Liver (tissue), 3 donors: ENCODE measurements around the gene RD3L.

Experiments
- EGR1 ChIP-seq, 2 donors: IDR thresholded peaks; 2 replicates each; pipeline ENCODE4 v1.6.1; 2016 to 2018; ENCODE audit warnings: antibody characterized with exemption in 2 of 2, low read depth in 2 of 2
- RAD21 ChIP-seq, 2 donors: IDR thresholded peaks; 2 replicates each; pipeline ENCODE4 v1.6.1; 2016; ENCODE audit warnings: antibody characterized with exemption in 2 of 2, mild to moderate bottlenecking in 2 of 2
- TF ChIP-seq, protein P1 (sequence below): fragments of 150-350 bp; IDR thresholded peaks from 2 replicates; pipeline ENCODE4 v1.5.1; 2017; ENCODE audit warnings: improper control_type of control experiment, low read depth, low read length; ENCODE audit not compliant: missing input control
- donor health status: healthy.
- donor health status: healthy.

DNA sequence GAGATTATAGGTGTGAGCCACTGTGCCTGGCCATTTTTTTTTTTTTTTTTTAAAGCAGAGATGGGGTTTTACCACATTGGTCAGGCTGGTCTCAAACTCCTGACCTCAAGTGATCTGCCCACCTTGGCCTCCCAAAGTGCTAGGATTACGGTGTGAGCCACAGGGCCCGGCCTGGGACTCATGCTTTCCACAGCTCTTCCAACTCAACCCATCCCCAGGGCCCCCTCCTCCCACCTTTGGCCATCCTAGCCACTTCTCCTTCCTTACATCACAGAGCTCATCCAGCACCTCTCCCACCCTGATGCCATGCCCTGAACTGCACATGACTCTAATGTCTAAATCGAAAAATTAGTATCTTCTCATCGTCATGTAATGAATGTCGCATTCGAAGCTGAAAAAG lies 26.7 kb downstream of the RD3L start:
- TF ChIP-seq EGR1 (IDR thresholded peaks at IDR 0.05; ENCODE audit: low read depth in 2 of 2): no peak
- TF ChIP-seq, protein P1, sequence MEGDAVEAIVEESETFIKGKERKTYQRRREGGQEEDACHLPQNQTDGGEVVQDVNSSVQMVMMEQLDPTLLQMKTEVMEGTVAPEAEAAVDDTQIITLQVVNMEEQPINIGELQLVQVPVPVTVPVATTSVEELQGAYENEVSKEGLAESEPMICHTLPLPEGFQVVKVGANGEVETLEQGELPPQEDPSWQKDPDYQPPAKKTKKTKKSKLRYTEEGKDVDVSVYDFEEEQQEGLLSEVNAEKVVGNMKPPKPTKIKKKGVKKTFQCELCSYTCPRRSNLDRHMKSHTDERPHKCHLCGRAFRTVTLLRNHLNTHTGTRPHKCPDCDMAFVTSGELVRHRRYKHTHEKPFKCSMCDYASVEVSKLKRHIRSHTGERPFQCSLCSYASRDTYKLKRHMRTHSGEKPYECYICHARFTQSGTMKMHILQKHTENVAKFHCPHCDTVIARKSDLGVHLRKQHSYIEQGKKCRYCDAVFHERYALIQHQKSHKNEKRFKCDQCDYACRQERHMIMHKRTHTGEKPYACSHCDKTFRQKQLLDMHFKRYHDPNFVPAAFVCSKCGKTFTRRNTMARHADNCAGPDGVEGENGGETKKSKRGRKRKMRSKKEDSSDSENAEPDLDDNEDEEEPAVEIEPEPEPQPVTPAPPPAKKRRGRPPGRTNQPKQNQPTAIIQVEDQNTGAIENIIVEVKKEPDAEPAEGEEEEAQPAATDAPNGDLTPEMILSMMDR: no peak
- TF ChIP-seq RAD21 (IDR thresholded peaks at IDR 0.05): no peak
